ENCODE results near the gene ABI2. TPM values are rescaled to one million over a fixed set of nuclear protein-coding genes. Genes with fewer than 3 reads are reported as not detected.
"Not testable (repeated sequence)": the region's sequence is repeated elsewhere in the genome, so short reads cannot be mapped to it uniquely, and the experiment has no call there.

The ABI2 gene
- total and polyA plus RNA-seq, 5 donors = 26.4 to 75.4 (median 64.2) TPM

DNA sequence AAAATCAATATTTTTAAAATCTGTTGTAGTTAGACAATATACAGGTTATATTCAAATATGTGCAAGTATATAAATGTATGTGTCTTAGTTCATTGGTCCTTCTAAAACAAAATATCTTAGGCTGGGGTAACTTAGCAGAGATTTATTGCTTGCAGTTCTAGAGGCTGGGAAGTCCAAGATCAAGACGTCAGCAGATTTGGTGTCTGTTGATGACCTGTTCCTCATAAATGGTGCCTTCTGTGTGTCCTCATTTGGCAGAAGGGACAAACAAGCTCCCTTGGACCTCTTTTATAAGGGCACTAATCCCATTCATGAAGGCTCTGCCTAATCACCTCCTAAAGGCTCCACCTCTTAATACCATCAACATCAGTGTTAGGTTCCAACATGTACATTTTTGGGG lies 31.3 kb downstream of the ABI2 start:
- WGBS = 95% methylated on average over 1 of the region's 1 CpG

DNA sequence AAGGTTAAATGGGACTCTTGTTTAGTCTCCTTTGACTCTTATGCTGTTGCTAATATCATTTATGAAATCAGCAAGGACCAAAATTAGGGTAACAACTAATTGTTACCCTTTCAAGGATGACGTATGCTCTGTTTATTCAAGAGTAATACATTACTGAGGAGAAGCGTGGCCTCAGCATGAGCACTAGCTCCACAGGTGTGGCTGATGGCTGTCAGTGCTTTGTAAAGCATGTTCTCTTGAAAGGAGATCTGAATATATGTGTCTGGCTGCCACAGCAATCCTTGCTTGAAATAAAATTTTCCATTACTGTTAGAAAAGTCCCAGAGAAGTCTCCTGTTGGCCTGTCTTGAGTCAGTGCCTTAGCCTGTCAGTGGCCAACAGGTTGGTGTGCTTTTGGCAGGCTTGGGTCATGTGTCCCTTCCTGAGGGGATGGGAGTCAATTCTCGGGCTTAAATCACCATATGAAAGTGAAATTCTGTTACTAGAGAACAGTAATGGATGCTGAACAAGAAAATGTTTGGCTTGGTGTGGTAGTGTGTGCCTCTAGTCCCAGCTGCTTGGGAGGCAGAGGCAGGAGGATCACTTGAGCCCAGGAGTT lies 32.7 kb downstream of the ABI2 start:
- intact Hi-C loops (cut with DNase I) = no loop called here
- 61% methylated on average over 3 of the region's 3 CpGs for WGBS
- peak overlapping the region; percentile 80 for H3K27ac ChIP-seq (ENCODE audit: low read length)
- H3K4me1 ChIP-seq (ENCODE audit: control insufficient read depth, insufficient read depth, low read length) = peaks cover 1% of the 10 kb centered on the region
- peak in 2 of 3 donors; percentile 38 to 72 for DNase-seq
- no peak overlapping the region for H3K4me3 ChIP-seq (ENCODE audit: low read length)
- H3K27me3 ChIP-seq (ENCODE audit: control insufficient read depth, insufficient read depth) = no peaks in the 10 kb centered on the region
- ATAC-seq = peak; percentile 64 to 67
- H3K9me3 ChIP-seq (ENCODE audit: control insufficient read depth, low read length) = no peaks in the 10 kb centered on the region

More for the DNA sequence above, 31.3 kb downstream of the ABI2 start:
- no peak for DNase-seq
- H3K9me3 ChIP-seq (ENCODE audit: control insufficient read depth, low read length) = no peaks in the 10 kb centered on the region
- no peaks in the 10 kb centered on the region for H3K4me1 ChIP-seq (ENCODE audit: control insufficient read depth, insufficient read depth, low read length)
- H3K27me3 ChIP-seq (ENCODE audit: control insufficient read depth, insufficient read depth) = no peaks in the 10 kb centered on the region
- intact Hi-C loops (cut with DNase I) = no loop called here
- no peak overlapping the region for H3K27ac ChIP-seq (ENCODE audit: low read length)
- no peak overlapping the region for H3K4me3 ChIP-seq (ENCODE audit: low read length)
- ATAC-seq = no peak

- 55% methylated on average over 2 of the region's 2 CpGs for WGBS
- no peaks in the 10 kb centered on the region for H3K9me3 ChIP-seq (ENCODE audit: control insufficient read depth, low read length)
- intact Hi-C loops (cut with DNase I) = no loop called here
- peaks cover 1% of the 10 kb centered on the region for H3K4me1 ChIP-seq (ENCODE audit: control insufficient read depth, insufficient read depth, low read length)
- H3K4me3 ChIP-seq (ENCODE audit: low read length) = no peak overlapping the region
- no peak for DNase-seq
- H3K27ac ChIP-seq (ENCODE audit: low read length) = peak overlapping the region; percentile 80
- no peak for ATAC-seq
- no peaks in the 10 kb centered on the region for H3K27me3 ChIP-seq (ENCODE audit: control insufficient read depth, insufficient read depth)
Observed at GRCh38 chr2:203361495-203361894, 33.3 kb downstream of the ABI2 start.

DNA sequence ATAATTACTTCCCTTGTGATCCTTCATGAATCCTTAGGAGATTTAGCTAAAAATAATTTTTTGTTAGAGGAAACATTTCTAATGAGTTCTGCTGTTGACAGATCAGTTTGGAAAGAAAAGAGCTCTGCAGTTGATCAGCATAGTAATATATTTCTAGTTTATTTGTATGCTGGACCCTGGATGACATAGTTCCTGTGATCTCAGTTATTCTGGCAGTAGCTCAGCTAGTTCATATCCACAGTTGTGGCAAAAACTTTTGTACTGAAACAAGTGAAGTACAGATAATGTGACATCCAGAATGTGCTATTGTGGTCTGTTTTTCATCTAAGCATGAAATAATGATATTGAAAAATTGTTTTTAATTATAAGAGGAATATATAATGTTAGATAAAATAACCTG lies 33.7 kb downstream of the ABI2 start:
- Histone ChIP-seq H3K9me3 (ENCODE audit: control insufficient read depth, low read length) (no peaks in the 10 kb centered on the region), H3K4me3 (ENCODE audit: low read length) (no peak overlapping the region), H3K27me3 (ENCODE audit: control insufficient read depth, insufficient read depth) (no peaks in the 10 kb centered on the region), H3K27ac (ENCODE audit: low read length) (no peak overlapping the region), H3K4me1 (ENCODE audit: control insufficient read depth, insufficient read depth, low read length) (peaks cover 1% of the 10 kb centered on the region)
- intact Hi-C loops (cut with DNase I) = no loop called here
- peak in 1 of 2 donors; percentile 51 for ATAC-seq
- DNase-seq = no peak

- WGBS = 84% methylated on average over 5 of the region's 5 CpGs
Observed at GRCh38 chr2:203366639-203367466, 38.7 kb downstream of the ABI2 start.

GRCh38 chr2:203372706-203373105 lies 44.5 kb downstream of the ABI2 start:
- intact Hi-C loops (cut with DNase I); H3K4me3 ChIP-seq (ENCODE audit: low read length): not testable (repeated sequence)

More at GRCh38 chr2:203366639-203367466, 38.7 kb downstream of the ABI2 start:
- Histone ChIP-seq H3K4me1 (ENCODE audit: control insufficient read depth, insufficient read depth, low read length) (peaks cover 3% of the 10 kb centered on the region), H3K4me3 (ENCODE audit: low read length) (no peak overlapping the region), H3K9me3 (ENCODE audit: control insufficient read depth, low read length) (no peaks in the 10 kb centered on the region), H3K27ac (ENCODE audit: low read length) (no peak overlapping the region), H3K27me3 (ENCODE audit: control insufficient read depth, insufficient read depth) (no peaks in the 10 kb centered on the region)
- intact Hi-C loops (cut with DNase I) = no loop called here
- ATAC-seq (no peak), DNase-seq (no peak)

GRCh38 chr2:203376173-203376572 lies 48.0 kb downstream of the ABI2 start:
- Histone ChIP-seq H3K27me3 (ENCODE audit: control insufficient read depth, insufficient read depth) (no peaks in the 10 kb centered on the region), H3K9me3 (ENCODE audit: control insufficient read depth, low read length) (no peaks in the 10 kb centered on the region), H3K27ac (ENCODE audit: low read length) (no peak overlapping the region), H3K4me1 (ENCODE audit: control insufficient read depth, insufficient read depth, low read length) (no peaks in the 10 kb centered on the region), H3K4me3 (ENCODE audit: low read length) (no peak overlapping the region)
- DNase-seq = no peak
- ATAC-seq = no peak
- intact Hi-C loops (cut with DNase I) = no loop called here

More at GRCh38 chr2:203372706-203373105, 44.5 kb downstream of the ABI2 start:
- H3K27ac ChIP-seq (ENCODE audit: low read length); H3K27me3 ChIP-seq (ENCODE audit: control insufficient read depth, insufficient read depth); H3K4me1 ChIP-seq (ENCODE audit: control insufficient read depth, insufficient read depth, low read length); ATAC-seq; H3K9me3 ChIP-seq (ENCODE audit: control insufficient read depth, low read length): not testable (repeated sequence)
- DNase-seq = peak in 1 of 3 donors; percentile 57
- 94% methylated on average over 28 of the region's 31 CpGs for WGBS

- WGBS = 98% methylated on average over 3 of the region's 3 CpGs
- no peaks in the 10 kb centered on the region for H3K27me3 ChIP-seq (ENCODE audit: control insufficient read depth, insufficient read depth)
- H3K4me1 ChIP-seq (ENCODE audit: control insufficient read depth, insufficient read depth, low read length) = no peaks in the 10 kb centered on the region
- intact Hi-C loops (cut with DNase I) = no loop called here
- H3K27ac ChIP-seq (ENCODE audit: low read length) = no peak overlapping the region
- no peaks in the 10 kb centered on the region for H3K9me3 ChIP-seq (ENCODE audit: control insufficient read depth, low read length)
- DNase-seq = no peak
- ATAC-seq = no peak
- H3K4me3 ChIP-seq (ENCODE audit: low read length) = no peak overlapping the region
Observed at GRCh38 chr2:203379156-203379555, 51.0 kb downstream of the ABI2 start.

GRCh38 chr2:203383038-203383437 lies 54.8 kb downstream of the ABI2 start:
- no peak for ATAC-seq
- 85% methylated on average over 1 of the region's 1 CpG for WGBS
- H3K4me3 ChIP-seq (ENCODE audit: low read length) = no peak overlapping the region
- no peaks in the 10 kb centered on the region for H3K27me3 ChIP-seq (ENCODE audit: control insufficient read depth, insufficient read depth)
- no peaks in the 10 kb centered on the region for H3K9me3 ChIP-seq (ENCODE audit: control insufficient read depth, low read length)
- H3K27ac ChIP-seq (ENCODE audit: low read length) = no peak overlapping the region
- no peak for DNase-seq
- intact Hi-C loops (cut with DNase I) = no loop called here
- no peaks in the 10 kb centered on the region for H3K4me1 ChIP-seq (ENCODE audit: control insufficient read depth, insufficient read depth, low read length)

DNA sequence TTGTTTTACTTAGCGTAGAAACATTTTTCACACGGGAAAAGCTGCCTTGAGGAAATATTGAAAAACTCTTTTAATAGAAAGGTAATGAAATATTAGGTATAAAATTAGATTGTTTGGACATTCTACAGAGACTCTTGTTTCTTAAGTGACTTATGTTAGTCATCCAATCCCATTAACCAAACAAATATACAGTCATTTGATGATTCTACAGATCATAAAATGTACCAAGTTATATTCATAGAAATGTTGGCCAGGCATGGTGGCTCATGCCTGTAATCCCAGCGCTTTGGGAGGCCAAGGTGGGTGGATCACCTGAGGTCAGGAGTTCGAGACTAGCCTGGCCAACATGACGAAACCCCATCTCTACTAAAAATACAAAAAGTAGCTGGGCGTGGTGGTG lies 60.0 kb downstream of the ABI2 start:
- H3K4me1 ChIP-seq (ENCODE audit: control insufficient read depth, insufficient read depth, low read length); H3K4me3 ChIP-seq (ENCODE audit: low read length); H3K27me3 ChIP-seq (ENCODE audit: control insufficient read depth, insufficient read depth); H3K9me3 ChIP-seq (ENCODE audit: control insufficient read depth, low read length); DNase-seq; H3K27ac ChIP-seq (ENCODE audit: low read length); intact Hi-C loops (cut with DNase I); ATAC-seq: not testable (repeated sequence)
- WGBS = 95% methylated on average over 6 of the region's 6 CpGs

DNA sequence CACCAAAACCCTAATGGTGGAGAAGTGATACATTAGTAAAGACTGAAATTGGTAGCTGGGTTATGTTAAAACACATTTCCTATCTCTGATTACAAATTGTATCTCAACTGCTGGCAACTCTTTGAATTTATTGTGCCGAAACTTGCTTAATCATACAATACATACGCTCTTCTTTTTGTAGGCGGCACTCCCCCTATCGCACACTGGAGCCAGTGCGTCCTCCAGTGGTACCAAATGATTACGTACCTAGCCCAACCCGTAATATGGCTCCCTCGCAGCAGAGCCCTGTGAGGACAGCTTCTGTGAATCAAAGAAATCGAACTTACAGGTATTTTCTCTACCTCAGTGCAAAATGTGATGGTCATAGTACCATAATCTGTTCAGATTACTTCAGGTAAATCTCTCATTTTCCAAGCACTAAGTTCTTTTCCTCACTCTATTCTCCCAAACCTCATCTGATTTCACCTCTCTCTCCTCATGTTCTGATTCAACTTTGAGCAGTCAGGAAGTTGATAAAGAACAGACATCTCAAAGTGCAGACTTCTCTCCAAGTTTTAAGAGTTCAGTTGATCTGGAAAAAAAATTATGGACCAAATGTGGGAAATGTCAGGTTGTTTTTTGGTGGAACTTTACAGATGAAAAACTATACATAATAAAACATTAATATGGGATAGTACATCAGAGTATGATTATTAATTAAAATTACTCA lies 66.5 kb downstream of the ABI2 start:
- H3K27me3 ChIP-seq (ENCODE audit: control insufficient read depth, insufficient read depth) = no peaks in the 10 kb centered on the region
- H3K9me3 ChIP-seq (ENCODE audit: control insufficient read depth, low read length) = no peaks in the 10 kb centered on the region
- no peak for ATAC-seq
- intact Hi-C loops (cut with DNase I) = no loop called here
- H3K27ac ChIP-seq (ENCODE audit: low read length) = no peak overlapping the region
- WGBS = 94% methylated on average over 9 of the region's 9 CpGs
- no peaks in the 10 kb centered on the region for H3K4me1 ChIP-seq (ENCODE audit: control insufficient read depth, insufficient read depth, low read length)
- no peak overlapping the region for H3K4me3 ChIP-seq (ENCODE audit: low read length)
- DNase-seq = no peak

Measured in right cardiac atrium (tissue), 5 donors.